GM19025 (cell line): ENCODE measurements around the gene BSPH1.
"Not testable (repeated sequence)": the region's sequence is repeated elsewhere in the genome, so short reads cannot be mapped to it uniquely, and the experiment has no call there.

Source experiments
- ATAC-seq: cut with Tn5 transposase; IDR thresholded peaks from one replicate; pipeline ENCODE4 v1.9.1; 2021; ENCODE audit warnings: mild to moderate bottlenecking, low read depth, moderate library complexity; ENCODE audit not compliant: unreplicated experiment

The BSPH1 gene

GRCh38 chr19:47928581-47928980, 63.4 kb downstream of the BSPH1 start:
- not testable (repeated sequence) for ATAC-seq

- not testable (repeated sequence) for ATAC-seq
These were observed 71.9 kb downstream of the BSPH1 start for GRCh38 chr19:47920107-47920506.
